T-helper 1 cell (primary cell): ENCODE results near the gene AIPL1.
A peak's percentile ranks its signal among the peaks of the same experiment; 100 is the strongest.

Experiments used
- DNase-seq, 5 donors: peaks; one replicate each; pipeline ENCODE4 v3.0.0-alpha.2; 2012 to 2020

Gene AIPL1

GRCh38 chr17:6448473-6448872 is 13.6 kb upstream of the AIPL1 start:
- DNase-seq = no peak

- no peak for DNase-seq
Observed at GRCh38 chr17:6446516-6447100, 11.7 kb upstream of the AIPL1 start.

- no peak for DNase-seq
Observed at GRCh38 chr17:6444571-6445335, 9.8 kb upstream of the AIPL1 start.

- peak; percentile 78 to 93 (median 87) for DNase-seq
Observed at GRCh38 chr17:6443692-6444570, 9.0 kb upstream of the AIPL1 start, which contains the start of gene PIMREG. TSS of gene PIMREG (plus strand) at chr17:6444455. CDS start at chr17:6445111, 656 bp downstream.

GRCh38 chr17:6442775-6443174 is 7.9 kb upstream of the AIPL1 start:
- DNase-seq = no peak

GRCh38 chr17:6439951-6440350 is 5.0 kb upstream of the AIPL1 start:
- DNase-seq = no peak

GRCh38 chr17:6437956-6438355 is 3.0 kb upstream of the AIPL1 start:
- DNase-seq = no peak

- DNase-seq = no peak
Observed at GRCh38 chr17:6437466-6437865, 2.5 kb upstream of the AIPL1 start.

- DNase-seq = peak; percentile 28 to 58 (median 39)
Observed at GRCh38 chr17:6435968-6436367, 1.0 kb upstream of the AIPL1 start.

GRCh38 chr17:6430769-6431168 is 4.2 kb downstream of the AIPL1 start:
- DNase-seq = no peak

- DNase-seq = no peak
Observed at GRCh38 chr17:6429266-6429665, 5.7 kb downstream of the AIPL1 start.

GRCh38 chr17:6428207-6428965 is 6.5 kb downstream of the AIPL1 start:
- no peak for DNase-seq

GRCh38 chr17:6427279-6427781 is 7.6 kb downstream of the AIPL1 start:
- DNase-seq = peak in 4 of 5 donors; percentile 18 to 75 (median 37)

- no peak for DNase-seq
Observed at GRCh38 chr17:6426356-6427101, 8.4 kb downstream of the AIPL1 start.

- no peak for DNase-seq
Observed at GRCh38 chr17:6425407-6425806, 9.5 kb downstream of the AIPL1 start.

GRCh38 chr17:6423931-6424330 is 11.0 kb downstream of the AIPL1 start:
- no peak for DNase-seq

GRCh38 chr17:6422654-6423241 is 12.2 kb downstream of the AIPL1 start:
- DNase-seq = no peak

GRCh38 chr17:6421700-6422604 is 13.0 kb downstream of the AIPL1 start:
- DNase-seq = peak; percentile 43 to 65 (median 58)

GRCh38 chr17:6420173-6420641 is 14.7 kb downstream of the AIPL1 start:
- peak in 1 of 5 donors; percentile 15 for DNase-seq

- DNase-seq = no peak
Observed at GRCh38 chr17:6415616-6416015, 19.3 kb downstream of the AIPL1 start.
